Right renal pelvis (tissue), 4 donors: ENCODE data around the gene TAF15. TPM values are rescaled to one million over a fixed set of nuclear protein-coding genes. Genes with fewer than 3 reads are reported as not detected.

Source experiments
- DNase-seq, 4 donors: peaks; one replicate each; pipeline ENCODE4 v3.0.0-alpha.2; 2013; ENCODE audit warnings: low read depth in 4 of 4, low spot score in 3 of 4, missing footprints in 1 of 4
- polyA plus RNA-seq, 4 donors: library from polyadenylated mRNA; unstranded; fragments of 120-200 nt; gene quantifications; one replicate each; pipeline ENCODE4 v1.2.1, GENCODE V29; 2013; ENCODE audit not compliant: insufficient read length in 4 of 4

Gene TAF15
- polyA plus RNA-seq, 4 donors: 194 to 227 (median 224) TPM

GRCh38 chr17:35895636-35896587 lies 86.6 kb downstream of the TAF15 start:
- no peak for DNase-seq

Other genes with a start within 250 kb of the TAF15 start
- under 1 TPM; 0.15 to 0.32 (median 0.21) TPM for gene SLFN14, start 248.7 kb upstream of the TAF15 start, polyA plus RNA-seq
- 10 to 100 TPM; 11.8 to 14.9 (median 13.4) TPM for gene PEX12, start 230.9 kb upstream of the TAF15 start, polyA plus RNA-seq
- gene AP2B1, start 222.2 kb upstream of the TAF15 start, polyA plus RNA-seq: 100 to 1,000 TPM; 119 to 139 (median 134) TPM
- 10 to 100 TPM; 12.2 to 14.0 (median 12.5) TPM for gene RASL10B, start 77.8 kb upstream of the TAF15 start, polyA plus RNA-seq
- under 1 TPM in 2 of 4 donors, not detected in 2; 0.05 to 0.07 TPM for gene GAS2L2, start 56.2 kb upstream of the TAF15 start, polyA plus RNA-seq
- gene C17orf50, start 48.6 kb upstream of the TAF15 start, polyA plus RNA-seq: under 1 TPM in 3 of 4 donors, not detected in 1; 0.08 to 0.22 (median 0.20) TPM
- 1 to 10 TPM; 1.3 to 2.2 (median 1.5) TPM for gene MMP28, start 13.8 kb upstream of the TAF15 start, polyA plus RNA-seq
- gene HEATR9, start 59.4 kb downstream of the TAF15 start, polyA plus RNA-seq: under 1 TPM in 2 of 4 donors, not detected in 2; 0.06 to 0.10 TPM
- gene CCL5, start 70.9 kb downstream of the TAF15 start, polyA plus RNA-seq: 1 to 10 TPM in 3 of 4 donors, under 1 TPM in 1; 1.00 to 2.1 (median 1.5) TPM
- gene RDM1, start 121.3 kb downstream of the TAF15 start, polyA plus RNA-seq: 1 to 10 TPM; 1.5 to 4.2 (median 2.7) TPM
- gene LYZL6, start 134.2 kb downstream of the TAF15 start, polyA plus RNA-seq: not detected
- gene CCL16, start 172.0 kb downstream of the TAF15 start, polyA plus RNA-seq: under 1 TPM; 0.09 to 0.39 (median 0.20) TPM
- gene CCL14, start 177.2 kb downstream of the TAF15 start, polyA plus RNA-seq: 10 to 100 TPM; 15.2 to 27.2 (median 18.9) TPM
- gene CCL15, start 192.1 kb downstream of the TAF15 start, polyA plus RNA-seq: 10 to 100 TPM in 1 of 4 donors, 1 to 10 TPM in 3; 7.7 to 10.0 (median 8.3) TPM
- under 1 TPM in 2 of 4 donors, not detected in 2; 0.35 to 0.48 TPM for gene CCL23, start 208.5 kb downstream of the TAF15 start, polyA plus RNA-seq